GM18951 (cell line): ENCODE results near the gene RAB11FIP4.

Source experiments
- POLR2A ChIP-seq: IDR thresholded peaks from 4 replicates; pipeline ENCODE4 v1.6.1; 2011; ENCODE audit warnings: mild to moderate bottlenecking; ENCODE audit not compliant: insufficient read length, insufficient read depth; ENCODE audit errors: extremely low read depth
- in situ Hi-C: fragments of 300-500 bp; cut with MboI; formaldehyde crosslinking; loops from one replicate; pipeline ENCODE4 v1.12.0; 2022; ENCODE audit warnings: low sequenced_read_pairs, mixed read lengths, inconsistent platforms; ENCODE audit not compliant: unreplicated experiment

RAB11FIP4 gene

GRCh38 chr17:31390426-31390747 is 1.1 kb upstream of the RAB11FIP4 start:
- no peak for TF ChIP-seq POLR2A
- in situ Hi-C loops: no loop called here

- no peak for TF ChIP-seq POLR2A
- in situ Hi-C loops: no loop called here
Measured at GRCh38 chr17:31390748-31391495, 553 bp upstream of the RAB11FIP4 start.

GRCh38 chr17:31392002-31392855 is 754 bp downstream of the RAB11FIP4 start:
- no peak for TF ChIP-seq POLR2A
- in situ Hi-C loops: no loop called here

GRCh38 chr17:31392856-31393748 is 1.6 kb downstream of the RAB11FIP4 start:
- in situ Hi-C loops: no loop called here
- no peak for TF ChIP-seq POLR2A

- TF ChIP-seq POLR2A: no peak
- in situ Hi-C loops: no loop called here
Measured at GRCh38 chr17:31393749-31394146, 2.3 kb downstream of the RAB11FIP4 start.

GRCh38 chr17:31394544-31394943 is 3.1 kb downstream of the RAB11FIP4 start:
- no peak for TF ChIP-seq POLR2A
- in situ Hi-C loops: no loop called here

GRCh38 chr17:31397256-31397939 is 5.9 kb downstream of the RAB11FIP4 start:
- TF ChIP-seq POLR2A: no peak
- in situ Hi-C loops: no loop called here

GRCh38 chr17:31398381-31399311 is 7.2 kb downstream of the RAB11FIP4 start:
- no peak for TF ChIP-seq POLR2A
- in situ Hi-C loops: no loop called here

GRCh38 chr17:31400481-31400950 is 9.0 kb downstream of the RAB11FIP4 start:
- in situ Hi-C loops: no loop called here
- no peak for TF ChIP-seq POLR2A

GRCh38 chr17:31401456-31402254 is 10.2 kb downstream of the RAB11FIP4 start:
- in situ Hi-C loops: no loop called here

More at GRCh38 chr17:31401456-31402254, 10.2 kb downstream of the RAB11FIP4 start:
- no peak for TF ChIP-seq POLR2A
